ENCODE data around the gene MAN2A2.

DNA sequence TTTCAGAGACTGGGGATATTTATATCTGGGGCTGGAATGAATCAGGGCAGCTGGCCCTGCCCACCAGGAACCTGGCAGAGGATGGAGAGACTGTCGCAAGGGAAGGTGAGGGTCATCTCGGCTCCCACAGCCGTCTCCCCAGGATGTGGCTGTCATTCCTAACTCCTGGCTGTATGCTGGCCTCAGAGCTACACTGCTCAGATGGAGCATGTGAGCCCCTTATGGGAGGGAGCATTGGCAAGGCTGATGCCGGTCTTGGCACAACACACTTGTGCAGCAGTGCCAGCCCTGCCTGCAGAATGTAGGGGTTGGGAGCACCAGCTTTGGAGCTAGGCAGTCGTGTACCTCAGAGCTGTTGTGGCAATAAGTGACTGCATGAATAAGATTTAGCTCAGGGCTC lies 56.8 kb downstream of the MAN2A2 start:
- TF ChIP-seq EP300 (IDR thresholded peaks at IDR 0.05) = no peak
- TF ChIP-seq, protein P1, sequence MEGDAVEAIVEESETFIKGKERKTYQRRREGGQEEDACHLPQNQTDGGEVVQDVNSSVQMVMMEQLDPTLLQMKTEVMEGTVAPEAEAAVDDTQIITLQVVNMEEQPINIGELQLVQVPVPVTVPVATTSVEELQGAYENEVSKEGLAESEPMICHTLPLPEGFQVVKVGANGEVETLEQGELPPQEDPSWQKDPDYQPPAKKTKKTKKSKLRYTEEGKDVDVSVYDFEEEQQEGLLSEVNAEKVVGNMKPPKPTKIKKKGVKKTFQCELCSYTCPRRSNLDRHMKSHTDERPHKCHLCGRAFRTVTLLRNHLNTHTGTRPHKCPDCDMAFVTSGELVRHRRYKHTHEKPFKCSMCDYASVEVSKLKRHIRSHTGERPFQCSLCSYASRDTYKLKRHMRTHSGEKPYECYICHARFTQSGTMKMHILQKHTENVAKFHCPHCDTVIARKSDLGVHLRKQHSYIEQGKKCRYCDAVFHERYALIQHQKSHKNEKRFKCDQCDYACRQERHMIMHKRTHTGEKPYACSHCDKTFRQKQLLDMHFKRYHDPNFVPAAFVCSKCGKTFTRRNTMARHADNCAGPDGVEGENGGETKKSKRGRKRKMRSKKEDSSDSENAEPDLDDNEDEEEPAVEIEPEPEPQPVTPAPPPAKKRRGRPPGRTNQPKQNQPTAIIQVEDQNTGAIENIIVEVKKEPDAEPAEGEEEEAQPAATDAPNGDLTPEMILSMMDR (IDR thresholded peaks at IDR 0.05) = no peak
- peak in 1 of 3 donors; percentile 55 for TF ChIP-seq POLR2AphosphoS5 (IDR thresholded peaks at IDR 0.05)

Measured in stomach (tissue), 4 donors.